ENCODE results near the gene TEX101.

GRCh38 chr19:43450545-43450997, 35.9 kb downstream of the TEX101 start:
- TF ChIP-seq CTCF (IDR thresholded peaks at IDR 0.05), result no peak
- TF ChIP-seq SIN3A (IDR thresholded peaks at IDR 0.05; ENCODE audit: borderline replicate concordance, insufficient read depth, low read depth, low read length), result no peak
- no peak for TF ChIP-seq REST (IDR thresholded peaks at IDR 0.05; ENCODE audit: insufficient read depth in 1 of 2, low read depth in 2 of 2, low read length in 1 of 2)
- no peak for TF ChIP-seq POLR2AphosphoS5 (IDR thresholded peaks at IDR 0.05; ENCODE audit: low read depth, low read length)

Data from Panc1 (cell line).